AG20443 (cell line): ENCODE measurements around the gene ESPNL.

Source experiments
- DNase-seq: peaks from one replicate; pipeline ENCODE4 v3.0.0; 2012; ENCODE audit warnings: low spot score, mixed read lengths

Gene ESPNL

GRCh38 chr2:238128061-238128440 lies 27.9 kb downstream of the ESPNL start:
- no peak for DNase-seq

- no peak for DNase-seq
Observed at GRCh38 chr2:238128534-238129001, 28.4 kb downstream of the ESPNL start.

- no peak for DNase-seq
Observed at GRCh38 chr2:238129166-238130010, 29.2 kb downstream of the ESPNL start.

- DNase-seq: no peak
Observed at GRCh38 chr2:238130111-238130695, 30.1 kb downstream of the ESPNL start.

- DNase-seq: no peak
Observed at GRCh38 chr2:238130696-238131628, 30.8 kb downstream of the ESPNL start.

- no peak for DNase-seq
Observed at GRCh38 chr2:238131761-238132462, 31.8 kb downstream of the ESPNL start.

GRCh38 chr2:238132463-238133450 lies 32.6 kb downstream of the ESPNL start:
- DNase-seq: no peak

GRCh38 chr2:238133499-238134392 lies 33.6 kb downstream of the ESPNL start:
- no peak for DNase-seq

GRCh38 chr2:238134393-238134785 lies 34.2 kb downstream of the ESPNL start:
- DNase-seq: no peak

- no peak for DNase-seq
Observed at GRCh38 chr2:238135601-238136150, 35.5 kb downstream of the ESPNL start.

GRCh38 chr2:238136820-238137537 lies 36.8 kb downstream of the ESPNL start:
- peak; percentile 74 for DNase-seq

- DNase-seq: no peak
Observed at GRCh38 chr2:238137885-238138284, 37.7 kb downstream of the ESPNL start.

GRCh38 chr2:238138331-238139195 lies 38.4 kb downstream of the ESPNL start, which contains the start of gene KLHL30:
KLHL30 (plus strand) TSS chr2:238138668; CDS start chr2:238140755, 2,087 bp downstream.
- DNase-seq: no peak

GRCh38 chr2:238139196-238140039 lies 39.3 kb downstream of the ESPNL start:
- no peak for DNase-seq

GRCh38 chr2:238140040-238140439 lies 39.9 kb downstream of the ESPNL start:
- no peak for DNase-seq
